ENCODE data around the gene KCNIP4.

DNA sequence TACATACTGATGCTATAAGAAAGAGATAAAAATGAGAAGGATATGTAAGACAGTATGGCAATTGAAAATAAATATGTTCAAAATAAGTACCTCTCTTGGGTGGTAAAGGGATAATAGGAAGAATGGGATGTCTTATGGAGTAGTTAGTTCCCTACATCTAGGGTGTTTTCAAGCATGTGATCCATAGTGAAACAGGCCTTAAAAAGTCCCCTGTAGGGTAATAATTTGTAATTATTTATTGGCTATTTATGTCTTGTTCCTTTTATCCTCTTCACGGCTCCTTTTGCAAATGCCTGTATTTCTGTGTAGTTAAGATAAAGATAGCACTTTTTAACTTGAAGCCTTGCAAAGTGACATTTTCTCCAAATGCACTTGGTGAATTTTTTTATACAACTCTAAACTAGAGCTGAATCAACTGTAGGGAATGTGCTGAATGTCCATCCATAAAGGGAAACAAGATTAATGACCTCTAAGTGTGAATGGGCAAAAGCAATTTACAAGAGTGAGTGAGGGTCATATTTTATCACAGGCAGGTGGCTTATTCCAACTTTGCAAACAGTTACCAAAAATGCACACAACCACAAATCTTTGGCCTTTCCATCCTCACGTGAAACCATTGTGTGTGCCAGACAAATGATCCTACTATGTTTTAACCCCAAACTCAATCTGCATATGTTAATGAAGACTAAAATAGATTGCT lies 299.0 kb downstream of the KCNIP4 start:
- TF ChIP-seq, protein P1, sequence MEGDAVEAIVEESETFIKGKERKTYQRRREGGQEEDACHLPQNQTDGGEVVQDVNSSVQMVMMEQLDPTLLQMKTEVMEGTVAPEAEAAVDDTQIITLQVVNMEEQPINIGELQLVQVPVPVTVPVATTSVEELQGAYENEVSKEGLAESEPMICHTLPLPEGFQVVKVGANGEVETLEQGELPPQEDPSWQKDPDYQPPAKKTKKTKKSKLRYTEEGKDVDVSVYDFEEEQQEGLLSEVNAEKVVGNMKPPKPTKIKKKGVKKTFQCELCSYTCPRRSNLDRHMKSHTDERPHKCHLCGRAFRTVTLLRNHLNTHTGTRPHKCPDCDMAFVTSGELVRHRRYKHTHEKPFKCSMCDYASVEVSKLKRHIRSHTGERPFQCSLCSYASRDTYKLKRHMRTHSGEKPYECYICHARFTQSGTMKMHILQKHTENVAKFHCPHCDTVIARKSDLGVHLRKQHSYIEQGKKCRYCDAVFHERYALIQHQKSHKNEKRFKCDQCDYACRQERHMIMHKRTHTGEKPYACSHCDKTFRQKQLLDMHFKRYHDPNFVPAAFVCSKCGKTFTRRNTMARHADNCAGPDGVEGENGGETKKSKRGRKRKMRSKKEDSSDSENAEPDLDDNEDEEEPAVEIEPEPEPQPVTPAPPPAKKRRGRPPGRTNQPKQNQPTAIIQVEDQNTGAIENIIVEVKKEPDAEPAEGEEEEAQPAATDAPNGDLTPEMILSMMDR (conservative IDR thresholded peaks at IDR 0.05; ENCODE audit: low read depth, low read length): no peak
- no peak for TF ChIP-seq POLR2A (IDR thresholded peaks at IDR 0.05; ENCODE audit: low read depth, low read length)
- TF ChIP-seq SMC3 (IDR thresholded peaks at IDR 0.05; ENCODE audit: low read depth, low read length): no peak
- TF ChIP-seq, protein P2, sequence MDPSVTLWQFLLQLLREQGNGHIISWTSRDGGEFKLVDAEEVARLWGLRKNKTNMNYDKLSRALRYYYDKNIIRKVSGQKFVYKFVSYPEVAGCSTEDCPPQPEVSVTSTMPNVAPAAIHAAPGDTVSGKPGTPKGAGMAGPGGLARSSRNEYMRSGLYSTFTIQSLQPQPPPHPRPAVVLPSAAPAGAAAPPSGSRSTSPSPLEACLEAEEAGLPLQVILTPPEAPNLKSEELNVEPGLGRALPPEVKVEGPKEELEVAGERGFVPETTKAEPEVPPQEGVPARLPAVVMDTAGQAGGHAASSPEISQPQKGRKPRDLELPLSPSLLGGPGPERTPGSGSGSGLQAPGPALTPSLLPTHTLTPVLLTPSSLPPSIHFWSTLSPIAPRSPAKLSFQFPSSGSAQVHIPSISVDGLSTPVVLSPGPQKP (IDR thresholded peaks at IDR 0.05; ENCODE audit: borderline replicate concordance, low read depth, low read length): no peak
- TF ChIP-seq, protein P3, sequence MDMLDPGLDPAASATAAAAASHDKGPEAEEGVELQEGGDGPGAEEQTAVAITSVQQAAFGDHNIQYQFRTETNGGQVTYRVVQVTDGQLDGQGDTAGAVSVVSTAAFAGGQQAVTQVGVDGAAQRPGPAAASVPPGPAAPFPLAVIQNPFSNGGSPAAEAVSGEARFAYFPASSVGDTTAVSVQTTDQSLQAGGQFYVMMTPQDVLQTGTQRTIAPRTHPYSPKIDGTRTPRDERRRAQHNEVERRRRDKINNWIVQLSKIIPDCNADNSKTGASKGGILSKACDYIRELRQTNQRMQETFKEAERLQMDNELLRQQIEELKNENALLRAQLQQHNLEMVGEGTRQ (IDR thresholded peaks at IDR 0.05; ENCODE audit: low read depth, low read length): no peak
